ENCODE data around the gene AJAP1. TPM values are rescaled to one million over a fixed set of nuclear protein-coding genes. Genes with fewer than 3 reads are reported as not detected.

Gene AJAP1
- total and polyA plus RNA-seq, 2 of the 8 experiments (the other 6 are each of a cell fraction or from before 2014, with no cell fraction given): 1.9 to 6.2 TPM

- no peak overlapping the region for H3K4me3 ChIP-seq (ENCODE audit: extremely low read depth in 1 of 4, insufficient read depth in 2 of 4, low read depth in 3 of 4, low read length in 4 of 4)
- H3K56ac ChIP-seq (replicated peaks; ENCODE audit: insufficient read length, low read depth, low read length): no peak overlapping the region
- H4K91ac ChIP-seq (replicated peaks; ENCODE audit: insufficient read length, low read length): no peak overlapping the region
- no peaks in the 10 kb centered on the region; a peak in 1 of 7 replicates for H3K4me1 ChIP-seq (replicated peaks in 1 of 4; ENCODE audit: control insufficient read depth in 3 of 4, insufficient read depth in 4 of 4, low read length in 3 of 4)
- H3K23ac ChIP-seq (ENCODE audit: insufficient read length): no peak overlapping the region
- H3K23me2 ChIP-seq (ENCODE audit: low read depth, low read length): no peaks in the 10 kb centered on the region
- peaks cover 2% of the 10 kb centered on the region for H3K79me1 ChIP-seq (ENCODE audit: low read depth, low read length)
- H2BK5ac ChIP-seq (ENCODE audit: low read depth, low read length): no peak overlapping the region
- H2BK12ac ChIP-seq (ENCODE audit: low read depth, low read length): no peak overlapping the region
- no peak overlapping the region for H2BK15ac ChIP-seq (ENCODE audit: low read length)
- no peak for DNase-seq (ENCODE audit: low read depth in 1 of 2, low spot score in 2 of 2)
- no peaks in the 10 kb centered on the region for H3K79me2 ChIP-seq (ENCODE audit: control insufficient read depth in 1 of 2, insufficient read depth in 2 of 2, low read length in 2 of 2)
- H2AK5ac ChIP-seq (ENCODE audit: low read depth, low read length): no peak overlapping the region; the same call in 1 of the 2 replicates
- no peaks in the 10 kb centered on the region for H3K36me3 ChIP-seq (ENCODE audit: control insufficient read depth in 2 of 4, insufficient read depth in 4 of 4, low read length in 3 of 4)
- no peak overlapping the region for H3K14ac ChIP-seq (ENCODE audit: insufficient read length)
- no peak overlapping the region for H3K4me2 ChIP-seq (ENCODE audit: insufficient read depth in 1 of 2, low read depth in 2 of 2, low read length in 2 of 2)
- H3K9ac ChIP-seq (replicated peaks in 1 of 4; ENCODE audit: extremely low read depth in 1 of 4, low read depth in 3 of 4, low read length in 3 of 4): no peak overlapping the region
- H3K18ac ChIP-seq (ENCODE audit: extremely low read depth, low read length): no peak overlapping the region
- POLR2A ChIA-PET (ENCODE audit: partially characterized antibody): no interaction called here
- no peaks in the 10 kb centered on the region for H3K9me3 ChIP-seq (ENCODE audit: insufficient read depth in 2 of 2, low read depth in 1 of 2, low read length in 1 of 2)
- FAIRE-seq: no peak
- H4K5ac ChIP-seq (ENCODE audit: insufficient read length, low read depth, low read length): no peak overlapping the region
- no peak overlapping the region for H2BK20ac ChIP-seq (ENCODE audit: low read length)
- no peak overlapping the region for H2AFZ ChIP-seq (ENCODE audit: low read length)
- H3K4ac ChIP-seq (replicated peaks; ENCODE audit: insufficient read length, low read depth, low read length): no peak overlapping the region
- peaks cover 0 to 3% of the 10 kb centered on the region in 2 experiments for H4K20me1 ChIP-seq (replicated peaks in 1 of 2; ENCODE audit: control insufficient read depth in 1 of 2, insufficient read depth in 2 of 2, low read length in 2 of 2)
- H3K27me3 ChIP-seq (replicated peaks in 1 of 4; ENCODE audit: control insufficient read depth in 3 of 4, extremely low read depth in 1 of 4, insufficient read depth in 3 of 4, low read length in 3 of 4): no peaks in the 10 kb centered on the region
- H3K27ac ChIP-seq (ENCODE audit: low read depth, low read length): no peak overlapping the region
- no peak overlapping the region for H2BK120ac ChIP-seq (replicated peaks; ENCODE audit: low read depth, low read length)
- H4K8ac ChIP-seq (ENCODE audit: extremely low read depth, insufficient read depth, low read length): peak overlapping the region; percentile 84; the same call in 1 of the 2 replicates
- CTCF ChIA-PET (ENCODE audit: partially characterized antibody): no interaction called here
- WGBS, 2 experiments (ENCODE audit: extremely low coverage in 1 of 2, insufficient coverage in 1 of 2, insufficient read length in 1 of 2, insufficient replicate concordance in 2 of 2, low coverage in 1 of 2, low lambda C conversion rate in 2 of 2, missing lambda C conversion rate in 1 of 2): 91% methylated on average over 16 of the region's 19 CpGs; no CpG with 5 or more reads in 1 of the 2 experiments
- TF ChIP-seq TBP (IDR thresholded peaks at IDR 0.05; ENCODE audit: low read depth, low read length): no peak
- no peak for TF ChIP-seq TAF7 (optimal IDR thresholded peaks at IDR 0.05; ENCODE audit: borderline replicate concordance, low read depth, low read length)
- TF ChIP-seq CTCF (IDR thresholded peaks at IDR 0.05; ENCODE audit: control extremely low read depth in 1 of 3, insufficient read depth in 1 of 3, low read depth in 1 of 3, low read length in 3 of 3): no peak
- no peak for TF ChIP-seq JUND (IDR thresholded peaks at IDR 0.05; ENCODE audit: low read length)
- no peak for TF ChIP-seq EGR1 (IDR thresholded peaks at IDR 0.05; ENCODE audit: borderline replicate concordance, low read depth, low read length)
- TF ChIP-seq MAFK (IDR thresholded peaks at IDR 0.05; ENCODE audit: low read depth, low read length): no peak
- no peak for TF ChIP-seq MAX (IDR thresholded peaks at IDR 0.05)
- TF ChIP-seq BRCA1 (IDR thresholded peaks at IDR 0.05; ENCODE audit: low read depth, low read length): no peak
- TF ChIP-seq SIN3A (conservative IDR thresholded peaks at IDR 0.05 in 1 of 2, IDR thresholded peaks at IDR 0.05 in 1 of 2; ENCODE audit: low read depth in 1 of 2, low read length in 2 of 2): no peak
- no peak for TF ChIP-seq RFX5 (IDR thresholded peaks at IDR 0.05; ENCODE audit: borderline replicate concordance, low read depth, low read length)
Observed at GRCh38 chr1:4690951-4691675, 36.7 kb downstream of the AJAP1 start.

All from H1 (cell line).